ENCODE data around the gene KRTAP10-3. TPM values are rescaled to one million over a fixed set of nuclear protein-coding genes. Genes with fewer than 3 reads are reported as not detected.
"Not testable (repeated sequence)": the region's sequence is repeated elsewhere in the genome, so short reads cannot be mapped to it uniquely, and the experiment has no call there.

The KRTAP10-3 gene
- total RNA-seq, 1 donor from 2014 or later: not detected

DNA sequence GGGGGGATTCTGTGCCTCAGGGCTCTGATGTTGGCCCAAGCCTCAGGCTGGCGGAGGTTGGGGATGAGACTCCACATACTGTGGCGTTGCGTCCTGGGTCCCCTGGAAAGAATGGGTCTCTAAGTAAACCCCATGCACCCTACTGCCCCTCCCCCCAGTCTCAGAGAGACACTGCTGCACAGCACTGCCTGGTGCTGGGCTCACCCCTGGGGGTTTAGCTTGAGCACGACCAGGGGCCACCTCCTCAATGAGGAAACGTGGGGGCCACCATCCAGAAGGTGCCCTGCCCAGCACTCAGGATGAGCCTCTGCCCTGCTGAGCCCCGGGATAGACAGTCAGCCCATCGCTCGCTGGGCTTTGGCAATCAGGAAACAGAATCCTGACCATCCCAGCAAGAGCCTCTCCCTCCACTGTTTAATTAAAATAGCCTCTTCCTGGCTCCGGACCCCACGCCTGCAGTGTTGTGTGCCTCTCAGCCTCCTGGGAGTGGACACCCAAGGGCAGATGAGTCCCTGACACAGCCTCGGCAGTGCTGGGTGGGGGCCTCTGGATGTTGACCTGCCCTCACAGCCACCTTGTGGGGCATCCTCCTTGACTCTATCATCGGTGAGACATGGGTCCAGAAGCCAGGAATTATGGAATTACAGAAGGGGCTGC is 11.4 kb upstream of the KRTAP10-3 start:
- DNase-seq: no peak

DNA sequence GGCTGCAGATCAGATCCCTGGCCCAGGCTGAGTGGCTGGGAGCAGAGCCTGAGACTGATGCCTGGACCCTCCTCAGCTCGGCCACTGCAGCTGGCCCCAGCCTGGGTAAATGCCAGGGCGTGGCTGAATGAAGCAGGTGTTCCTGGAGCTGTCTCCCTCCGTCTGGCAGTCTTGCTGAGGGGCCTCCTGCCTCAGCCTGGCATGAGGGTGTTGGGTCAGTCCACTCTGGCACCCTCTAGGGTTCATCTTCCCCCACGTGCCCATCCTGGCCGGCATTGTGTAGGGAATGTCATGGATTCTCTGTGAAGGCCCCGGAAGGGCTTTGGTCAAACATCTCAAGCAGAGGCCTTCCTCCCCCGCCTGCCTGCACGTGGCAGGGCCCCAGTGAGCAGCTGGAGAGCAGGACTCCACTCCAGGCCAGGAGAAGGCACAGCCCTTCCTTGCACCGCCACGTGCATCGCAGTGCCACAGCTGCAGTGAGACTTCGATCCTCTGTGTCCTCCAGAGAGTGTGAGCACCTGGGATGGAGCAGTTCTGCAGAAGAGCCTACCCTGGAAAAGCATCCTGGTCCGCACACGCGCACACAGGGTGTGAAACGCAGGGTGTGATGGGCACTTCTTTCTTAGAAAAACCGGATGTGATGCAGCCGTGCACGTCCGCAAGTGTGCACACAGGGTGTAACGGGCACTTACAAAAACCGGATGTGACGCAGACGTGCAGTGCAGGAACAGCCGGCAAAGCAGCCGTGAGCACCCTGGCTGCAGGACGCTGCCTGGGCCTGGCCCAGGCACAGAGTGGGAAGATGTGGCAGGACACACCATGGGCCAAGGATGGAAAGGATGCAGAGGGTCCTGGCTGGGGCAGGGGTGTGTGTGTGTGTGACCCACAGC is 10.3 kb upstream of the KRTAP10-3 start:
- DNase-seq: no peak

DNA sequence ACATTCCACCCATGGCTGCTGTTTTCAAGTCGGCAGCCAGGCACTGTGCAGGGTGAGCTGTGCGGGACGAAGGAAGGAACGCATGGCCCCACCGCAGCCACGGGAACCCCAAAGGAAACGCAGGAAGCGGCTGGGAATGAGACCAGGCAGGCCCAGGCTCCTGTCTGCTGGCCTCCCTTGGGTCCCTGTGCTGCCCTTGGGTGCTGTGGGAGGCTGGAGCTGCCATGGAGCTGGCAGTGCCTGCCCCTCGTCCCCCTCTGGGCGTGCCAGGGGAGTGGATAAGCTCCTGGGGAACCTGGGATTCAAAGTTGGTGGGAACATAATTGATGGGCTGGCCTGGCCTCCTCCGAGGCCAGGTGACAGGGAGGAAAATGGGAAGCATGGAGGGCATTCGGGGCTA is 9.7 kb upstream of the KRTAP10-3 start:
- DNase-seq: no peak

DNA sequence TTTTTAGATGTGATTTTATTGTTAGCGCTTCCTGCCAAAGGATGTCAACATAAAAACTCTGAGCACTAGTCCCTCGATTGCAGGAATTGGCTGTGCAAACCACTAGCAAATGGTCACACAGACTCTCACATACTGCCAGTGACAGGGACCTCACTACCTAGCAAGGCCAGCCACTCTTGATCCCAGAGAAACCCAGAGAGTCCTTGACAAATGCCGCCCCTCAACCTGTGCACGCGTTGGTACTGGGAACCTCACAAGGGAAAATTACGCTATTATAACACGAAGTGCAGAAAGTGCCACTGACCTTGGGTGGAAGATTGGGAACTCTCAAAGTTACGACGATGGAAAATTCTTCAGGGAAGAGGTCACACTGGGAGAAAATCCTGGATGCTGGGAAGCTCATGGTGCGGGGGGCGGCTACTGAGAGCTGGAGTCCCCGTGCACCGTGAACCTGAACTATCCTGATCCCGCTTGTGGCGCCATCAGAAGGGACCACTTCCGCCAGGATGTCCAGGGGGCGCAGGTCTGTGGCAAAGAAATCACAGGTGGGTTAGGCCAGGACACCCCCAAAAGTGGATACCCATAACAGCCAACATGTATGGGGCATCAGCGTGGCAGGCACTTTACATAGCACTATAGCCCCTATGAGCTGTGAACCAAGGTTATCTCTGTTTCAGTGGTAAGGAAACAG is 9.0 kb upstream of the KRTAP10-3 start:
- no peak for DNase-seq

DNA sequence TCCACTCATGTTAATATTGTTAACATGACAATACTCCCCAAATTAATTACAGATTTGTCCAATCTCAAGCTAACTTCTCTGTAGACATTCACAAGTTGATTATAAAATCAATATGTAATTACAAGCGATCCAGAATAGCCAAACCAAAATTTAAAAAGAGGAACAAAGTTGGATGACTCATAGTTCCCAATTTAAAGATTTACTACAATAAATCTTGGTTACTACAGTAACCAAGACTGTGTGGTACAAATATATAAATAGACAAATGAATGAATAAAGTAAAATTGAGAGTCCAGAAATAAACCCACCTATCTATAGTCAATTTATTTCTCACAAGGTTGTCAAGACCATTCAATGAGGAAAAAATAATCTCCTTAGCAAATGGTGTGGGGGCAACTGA is 7.8 kb upstream of the KRTAP10-3 start:
- no peak for DNase-seq

DNA sequence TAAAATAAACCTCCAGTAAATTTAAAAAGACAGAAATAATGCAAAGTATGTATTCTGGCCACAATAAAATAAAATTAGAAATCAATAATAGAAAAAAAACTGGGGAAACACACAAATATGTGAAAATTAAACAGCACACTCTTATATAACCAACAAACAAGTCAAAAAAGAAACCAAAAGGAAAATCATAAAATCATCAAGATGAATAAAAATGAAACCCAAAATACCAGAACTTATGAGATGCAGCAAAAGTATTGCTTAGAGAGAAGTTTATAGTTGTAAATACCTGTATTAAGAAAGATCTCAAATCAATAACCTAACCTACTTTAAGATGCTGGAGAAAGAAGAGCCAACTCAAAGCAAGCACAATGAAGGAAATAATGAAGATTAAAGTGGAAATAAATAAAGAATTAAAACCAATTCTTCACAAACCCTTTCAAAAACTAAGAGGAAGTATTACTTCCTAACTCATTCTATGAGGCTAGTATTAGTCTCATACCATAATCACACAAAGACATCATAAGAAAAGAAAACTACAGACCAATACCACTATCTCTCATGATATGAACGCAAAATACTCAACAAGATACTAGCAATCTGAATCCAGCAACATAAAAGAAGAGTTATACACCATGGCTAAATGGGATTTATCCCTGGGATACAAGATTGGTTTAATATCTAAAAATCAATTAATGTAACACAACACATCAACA is 6.4 kb upstream of the KRTAP10-3 start:
- no peak for DNase-seq

DNA sequence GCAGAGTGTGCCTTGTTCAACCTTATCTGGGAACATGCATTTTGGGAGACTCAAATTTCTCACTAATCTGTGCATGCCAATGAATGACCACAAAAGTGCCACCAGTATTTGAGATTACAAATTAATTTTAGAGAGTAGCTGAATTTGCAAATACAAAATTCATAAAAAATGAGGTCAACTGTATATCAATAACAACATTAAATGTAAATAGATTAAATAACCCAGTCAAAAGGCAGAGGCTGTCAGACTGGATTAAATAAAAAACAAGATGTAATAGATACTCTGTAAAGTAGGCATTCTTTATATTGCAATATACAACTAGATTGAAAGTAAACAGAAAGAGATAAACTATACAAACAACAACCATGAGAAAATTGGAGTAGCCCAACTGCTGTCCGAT is 5.5 kb upstream of the KRTAP10-3 start:
- DNase-seq: no peak

DNA sequence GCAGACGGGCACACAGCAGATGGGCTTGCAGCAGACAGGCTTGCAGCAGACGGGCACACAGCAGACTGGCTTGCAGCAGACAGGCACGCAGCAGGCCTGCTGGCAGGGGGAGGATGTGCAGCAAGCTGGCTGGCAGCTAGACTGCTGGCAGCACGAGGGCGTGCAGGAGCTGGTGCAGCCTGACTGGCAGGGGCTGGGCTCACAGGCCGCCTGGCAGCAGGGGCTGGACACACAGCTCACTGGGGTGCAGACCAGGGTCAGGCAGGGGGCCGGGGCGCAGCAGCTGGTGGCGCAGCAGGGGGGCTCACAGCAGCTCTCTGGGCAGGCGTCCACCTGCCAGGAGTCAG is 293 bp downstream of the KRTAP10-3 start:
- DNase-seq: not testable (repeated sequence)

DNA sequence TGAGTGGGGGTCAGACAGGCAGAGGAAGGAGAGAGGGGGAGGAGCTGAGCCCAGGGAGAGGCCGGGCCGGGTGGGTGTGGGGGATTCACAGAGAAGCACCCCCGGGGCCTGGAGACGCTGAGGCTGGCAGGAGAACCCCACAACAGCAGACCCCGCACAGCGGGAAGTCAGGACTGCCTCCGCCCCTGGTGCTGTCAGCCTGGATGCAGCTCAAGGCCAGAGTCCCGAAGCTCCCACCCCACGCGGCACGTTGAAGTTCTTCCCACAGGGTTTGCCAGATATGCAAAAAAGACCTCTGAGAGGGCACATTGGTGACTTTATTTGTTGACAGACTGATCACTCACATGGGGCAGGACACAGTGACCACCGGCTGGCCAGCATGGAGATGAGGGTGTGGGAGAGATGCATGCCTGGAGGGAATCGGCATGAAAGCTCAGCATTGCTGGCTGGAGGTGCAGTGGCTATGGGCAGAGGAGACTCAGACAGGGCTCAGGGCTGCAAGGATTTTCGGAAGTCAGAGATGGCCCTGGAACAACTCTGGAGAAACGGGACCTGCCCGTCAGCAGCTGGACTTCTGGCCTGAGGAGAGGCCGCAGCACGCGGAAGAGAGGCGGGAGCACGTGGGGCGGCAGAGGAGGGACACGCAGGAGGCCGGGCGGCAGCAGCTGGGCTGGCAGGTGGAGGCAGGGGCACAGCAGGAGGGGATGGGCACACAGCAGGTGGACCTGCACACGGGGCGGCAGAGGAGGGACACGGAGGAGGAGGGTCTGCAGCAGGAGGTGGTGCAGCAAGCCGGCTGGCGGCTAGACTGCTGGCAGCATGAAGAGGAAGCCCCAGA is 885 bp downstream of the KRTAP10-3 start:
- no peak for DNase-seq

DNA sequence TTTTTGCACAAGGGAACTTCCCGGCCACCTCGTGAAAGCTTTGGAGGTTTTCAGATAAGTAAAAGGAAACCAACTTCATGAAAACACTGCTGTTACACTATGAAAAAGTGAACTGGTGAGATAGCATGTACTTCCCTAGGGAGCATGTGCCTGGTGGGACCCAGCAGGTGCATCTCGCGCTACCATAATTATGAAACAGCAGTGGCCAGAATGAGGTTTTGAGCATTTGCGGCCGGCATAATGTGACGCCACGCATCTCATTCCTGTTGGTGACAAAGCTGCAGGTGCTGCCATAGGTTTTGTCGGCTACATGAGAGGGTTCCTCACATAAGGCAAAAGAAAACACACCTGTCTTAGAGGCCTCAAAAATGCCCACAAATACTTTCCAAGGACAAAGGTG is 1.7 kb downstream of the KRTAP10-3 start:
- DNase-seq: no peak

DNA sequence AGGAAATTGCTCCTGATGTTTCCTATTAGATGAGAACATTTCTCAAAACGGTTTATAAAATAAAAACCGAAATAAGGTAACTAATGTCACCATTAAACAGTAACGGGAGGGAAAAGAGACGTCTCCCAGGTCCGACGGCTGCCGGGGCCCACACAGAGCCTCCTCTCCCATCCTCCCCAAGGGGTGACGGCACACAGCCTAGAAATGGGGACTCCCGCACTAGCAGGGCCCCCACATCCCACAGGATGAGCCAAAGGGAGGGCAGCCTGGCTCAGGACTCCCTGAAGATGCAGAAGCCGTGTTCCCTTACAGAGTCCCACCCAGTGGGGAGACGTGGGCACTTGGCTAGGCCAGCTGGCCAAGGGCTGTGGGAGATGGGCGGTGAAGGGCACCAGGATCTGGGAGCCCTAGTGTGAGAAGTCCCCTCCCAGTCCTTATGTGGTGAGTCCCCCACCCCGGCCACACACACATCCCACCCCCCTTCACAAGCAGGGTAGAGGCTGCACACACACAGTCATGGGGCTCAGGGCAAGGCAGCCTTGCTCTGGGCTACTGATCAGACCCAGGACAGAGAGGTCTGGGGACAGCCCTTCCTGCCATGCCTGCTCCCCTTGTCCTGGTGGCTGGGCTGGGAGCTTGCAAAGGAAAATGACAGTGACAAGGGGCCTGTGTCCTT is 3.3 kb downstream of the KRTAP10-3 start:
- no peak for DNase-seq

DNA sequence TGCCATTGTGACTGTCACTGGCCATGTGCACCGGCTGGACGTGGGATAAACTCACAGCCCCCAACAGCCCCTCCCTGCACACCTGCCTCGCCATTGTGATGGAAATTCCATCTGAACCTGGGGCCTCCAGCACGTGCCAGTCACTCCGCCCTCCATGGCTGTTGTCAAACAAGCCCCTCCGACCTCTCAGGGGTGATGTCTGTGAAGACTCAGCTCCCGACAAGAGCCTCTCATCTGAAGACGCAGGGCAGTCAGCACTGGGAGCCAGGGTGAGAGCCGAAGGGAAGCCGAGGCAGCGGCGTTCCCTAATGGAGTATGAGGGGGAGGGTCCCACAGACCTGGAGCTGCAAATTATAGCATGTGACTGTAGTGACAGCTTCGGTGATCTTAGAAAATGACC is 5.9 kb downstream of the KRTAP10-3 start:
- no peak for DNase-seq

DNA sequence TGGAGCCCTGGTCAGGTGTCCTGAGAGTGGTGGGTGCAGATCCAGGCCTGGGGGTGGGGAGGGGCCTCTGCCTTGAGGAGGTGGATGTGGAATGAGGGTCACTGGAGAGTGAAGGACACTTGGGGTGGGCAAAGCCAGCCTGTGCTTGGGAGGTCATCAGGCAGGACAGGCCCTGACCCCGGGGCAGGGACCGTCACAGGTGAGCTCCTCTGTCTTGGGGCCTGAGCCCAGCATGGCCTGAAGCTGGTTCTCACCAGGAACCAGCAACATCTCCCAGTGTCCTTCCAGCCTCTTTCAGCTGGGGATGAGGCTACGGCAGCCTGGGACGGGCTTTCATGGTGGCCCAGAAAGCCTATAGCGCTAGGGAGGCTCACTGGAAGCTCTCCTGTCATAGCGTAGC is 6.5 kb downstream of the KRTAP10-3 start:
- DNase-seq: no peak

DNA sequence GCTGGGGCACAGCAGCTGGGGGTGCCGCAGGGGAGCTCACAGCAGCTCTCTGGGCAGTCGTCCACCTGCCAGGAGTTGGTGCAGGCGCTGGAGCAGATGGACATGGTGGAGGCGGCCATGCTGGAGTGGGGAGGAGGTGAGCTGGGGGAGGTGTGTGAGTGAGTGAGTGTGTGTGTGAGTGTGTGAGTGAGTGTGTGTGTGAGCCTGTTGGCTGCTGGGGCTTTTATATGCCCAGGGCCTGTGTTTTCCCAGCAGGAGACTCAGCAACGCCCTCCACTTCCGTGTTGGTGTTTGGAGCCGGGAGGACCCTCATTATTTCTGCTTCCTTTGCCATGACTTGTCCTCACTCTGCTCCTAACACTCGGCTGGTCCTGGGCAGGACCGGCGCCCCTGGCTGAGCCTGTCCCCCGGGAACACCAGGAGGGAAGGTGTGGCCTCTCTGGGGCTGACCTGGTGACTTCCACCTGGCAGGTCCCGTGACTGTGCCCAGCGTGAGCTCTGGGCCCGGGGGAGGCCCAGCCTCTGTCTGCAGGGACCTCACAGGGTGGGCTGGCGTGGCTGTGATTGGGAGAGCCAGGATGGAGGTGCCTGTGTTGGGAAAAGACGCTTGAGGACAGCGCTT is 7.1 kb downstream of the KRTAP10-3 start, which contains the start of gene KRTAP10-2:
KRTAP10-2 (minus strand) TSS at position 166 of the 622 bp plus-strand sequence; CDS start at position 119, 47 bp downstream.
- DNase-seq: no peak

DNA sequence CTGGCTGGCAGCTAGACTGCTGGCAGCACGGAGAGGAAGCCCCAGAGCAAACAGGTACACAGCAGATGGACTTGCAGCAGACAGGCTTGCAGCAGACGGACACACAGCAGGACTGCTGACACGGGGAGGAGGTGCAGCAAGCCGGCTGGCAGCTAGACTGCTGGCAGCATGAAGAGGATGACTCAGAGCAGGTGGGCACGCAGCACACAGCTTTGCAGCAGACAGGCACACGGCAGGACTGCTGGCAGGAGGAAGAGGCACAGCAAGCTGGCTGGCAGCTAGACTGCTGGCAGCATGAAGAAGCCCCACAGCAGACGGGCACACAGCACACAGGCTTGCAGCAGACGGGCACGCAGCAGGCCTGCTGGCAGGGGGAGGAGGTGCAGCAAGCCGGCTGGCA is 7.8 kb downstream of the KRTAP10-3 start:
- DNase-seq: no peak

DNA sequence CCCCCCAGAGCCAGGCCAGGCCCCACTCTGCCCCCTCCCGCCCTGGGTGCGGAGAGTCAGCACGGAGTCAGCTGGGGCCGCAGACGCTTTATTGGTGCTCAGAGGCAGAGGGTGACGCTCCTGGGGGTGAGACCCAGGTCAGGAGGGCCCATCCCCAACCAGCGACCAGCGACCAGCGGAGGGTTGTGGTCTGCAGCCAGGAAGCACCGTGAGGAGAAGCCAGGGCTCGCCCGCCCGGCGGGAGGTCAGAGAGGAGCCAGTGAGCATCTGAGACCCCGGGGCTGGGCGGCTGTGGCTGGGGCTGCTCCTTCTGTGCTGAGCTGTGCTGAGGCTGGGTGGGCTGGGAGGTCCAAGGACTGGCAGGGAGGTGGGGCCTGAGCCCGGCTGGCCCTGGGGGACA is 8.3 kb downstream of the KRTAP10-3 start:
- not testable (repeated sequence) for DNase-seq

DNA sequence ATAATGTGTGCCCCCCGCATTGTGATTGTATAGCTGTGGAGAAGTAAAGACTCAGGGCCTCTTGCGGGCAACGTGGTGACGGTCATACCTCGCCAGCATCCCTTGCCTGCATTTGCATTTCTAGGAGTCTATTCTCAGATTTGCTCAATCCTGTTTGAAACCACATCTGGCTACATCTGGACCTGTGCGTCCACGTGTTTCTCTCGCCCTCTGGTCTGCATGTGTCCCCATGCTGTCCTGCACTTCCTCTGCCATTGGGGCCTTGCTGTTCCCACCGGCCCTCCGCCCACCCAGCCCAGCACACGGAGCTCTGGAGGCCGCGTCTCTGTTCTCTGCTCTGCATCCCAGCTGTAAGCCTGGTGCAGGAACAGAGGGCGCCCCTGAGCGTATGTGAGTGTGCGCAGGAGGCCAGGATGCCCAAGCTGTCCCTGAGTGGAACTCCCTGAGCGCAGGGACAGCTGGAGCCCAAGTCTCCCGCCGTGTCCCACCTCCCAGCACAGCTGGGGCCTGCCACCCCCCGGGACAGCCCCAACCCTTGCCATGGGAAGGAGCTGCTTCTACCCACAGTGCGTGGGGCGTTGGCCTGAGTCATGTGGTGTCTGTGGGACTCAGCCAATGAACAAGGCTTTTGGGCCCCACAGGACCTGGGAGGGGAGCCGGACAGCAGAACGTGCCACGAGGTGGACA is 8.9 kb downstream of the KRTAP10-3 start:
- DNase-seq: no peak

DNA sequence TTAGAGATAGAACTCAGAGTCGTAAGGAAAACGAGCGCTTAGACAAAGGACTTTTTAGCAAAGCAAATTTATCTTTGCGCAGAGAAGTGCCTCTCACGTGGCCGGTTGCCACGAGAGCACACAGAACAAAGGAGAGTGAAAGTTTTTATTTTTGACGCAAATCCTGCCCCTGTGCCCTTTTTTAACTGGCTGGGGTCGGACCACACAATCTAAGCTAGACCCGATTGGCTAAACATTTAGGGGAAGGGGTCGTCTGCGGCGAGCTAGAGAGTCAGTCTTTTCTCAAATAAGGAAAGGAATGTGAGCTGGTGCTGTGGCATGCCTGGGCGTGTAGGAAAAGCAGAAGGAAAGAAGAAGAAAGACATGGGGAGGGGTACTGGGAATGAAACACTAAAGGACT is 9.7 kb downstream of the KRTAP10-3 start:
- no peak for DNase-seq

DNA sequence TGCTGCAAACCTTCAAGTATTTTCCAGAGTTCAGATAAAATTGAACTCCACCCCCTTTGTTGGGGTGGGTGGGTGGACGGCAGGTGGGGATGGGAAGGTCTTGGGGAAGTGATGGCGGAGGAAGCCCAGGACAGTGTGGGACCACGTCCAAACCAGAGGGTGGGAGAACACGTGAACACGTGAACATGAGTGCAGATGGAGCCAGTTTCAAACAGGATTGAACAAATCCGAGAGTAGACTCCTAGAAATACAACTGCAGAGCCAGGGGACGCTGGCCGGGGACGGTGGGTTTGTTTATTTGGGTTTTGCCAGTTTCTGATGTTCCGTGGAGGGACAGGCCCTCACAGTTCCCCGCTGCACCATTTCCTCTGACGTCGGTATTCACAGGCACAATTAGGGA is 10.2 kb downstream of the KRTAP10-3 start:
- DNase-seq: no peak

DNA sequence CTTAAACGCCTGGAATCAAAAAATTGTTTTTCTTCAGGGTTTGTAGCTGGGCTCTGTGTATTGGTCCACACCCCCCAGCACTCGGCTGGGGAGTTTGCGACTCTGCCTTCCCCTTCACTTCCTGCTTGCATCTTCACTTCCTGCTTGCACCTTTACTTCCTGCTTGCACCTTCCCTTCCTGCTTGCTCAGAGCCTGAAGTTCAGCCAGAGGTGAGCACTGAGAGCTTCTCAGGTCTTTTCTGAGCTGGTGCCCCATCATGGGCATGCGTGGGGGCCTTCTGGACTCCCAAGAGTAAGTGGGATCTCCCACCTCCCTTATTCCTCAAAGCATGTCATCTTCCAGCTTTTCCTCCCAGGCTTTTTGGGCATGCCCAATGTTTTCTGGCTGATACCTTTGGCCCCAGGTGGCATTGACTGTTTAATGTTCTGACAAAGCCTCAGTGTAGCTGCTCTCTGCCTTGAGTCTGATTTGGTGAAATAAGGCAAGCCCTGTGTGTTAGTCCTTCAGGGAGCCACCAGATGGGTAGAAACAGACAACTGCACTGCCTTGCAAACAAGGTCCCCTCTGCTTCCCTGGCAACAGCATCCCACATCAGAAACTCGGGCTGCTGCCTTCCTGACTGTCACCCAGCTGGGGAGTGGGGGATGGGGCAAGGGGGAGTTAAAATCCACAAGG is 10.8 kb downstream of the KRTAP10-3 start:
- no peak for DNase-seq
